Measurements from ENCODE around the gene RHOF.

DNA sequence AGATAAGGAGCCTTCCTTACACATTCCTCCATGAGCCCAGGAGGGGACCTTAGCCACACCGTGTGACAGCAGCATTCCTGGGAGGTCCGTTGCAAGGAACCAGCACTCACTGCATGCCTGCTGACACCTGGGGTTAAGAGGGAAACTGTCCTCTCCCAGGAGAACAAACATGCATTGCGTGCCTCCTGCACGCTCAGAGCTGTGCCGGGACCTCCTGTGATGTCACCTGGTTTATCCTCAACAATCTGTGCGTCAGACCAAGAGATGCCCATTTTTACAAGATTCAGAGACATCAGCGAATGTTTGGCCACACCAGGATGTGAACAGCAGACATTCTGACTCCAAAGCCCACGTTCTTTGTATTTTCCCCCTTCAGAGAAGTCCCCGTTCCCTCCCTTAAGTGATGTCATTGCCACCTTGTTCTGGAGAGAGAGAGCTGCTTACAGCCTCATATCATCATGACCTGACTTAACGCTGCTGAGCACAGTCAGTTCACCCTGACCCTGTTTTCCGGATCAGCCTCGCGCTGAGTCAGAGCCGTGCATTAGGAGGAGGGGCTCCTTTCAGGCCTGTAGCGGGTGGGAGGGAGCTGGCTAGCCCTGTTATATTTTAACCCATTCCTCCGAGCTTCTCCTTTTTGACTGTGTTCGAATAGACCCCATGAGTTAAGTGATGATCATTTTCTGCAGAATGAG lies 44.8 kb downstream of the RHOF start:
- TF ChIP-seq POLR2A (IDR thresholded peaks at IDR 0.05) (no peak), EP300 (IDR thresholded peaks at IDR 0.05) (peak in 1 of 2 donors; percentile 27)
- TF ChIP-seq, protein P1, sequence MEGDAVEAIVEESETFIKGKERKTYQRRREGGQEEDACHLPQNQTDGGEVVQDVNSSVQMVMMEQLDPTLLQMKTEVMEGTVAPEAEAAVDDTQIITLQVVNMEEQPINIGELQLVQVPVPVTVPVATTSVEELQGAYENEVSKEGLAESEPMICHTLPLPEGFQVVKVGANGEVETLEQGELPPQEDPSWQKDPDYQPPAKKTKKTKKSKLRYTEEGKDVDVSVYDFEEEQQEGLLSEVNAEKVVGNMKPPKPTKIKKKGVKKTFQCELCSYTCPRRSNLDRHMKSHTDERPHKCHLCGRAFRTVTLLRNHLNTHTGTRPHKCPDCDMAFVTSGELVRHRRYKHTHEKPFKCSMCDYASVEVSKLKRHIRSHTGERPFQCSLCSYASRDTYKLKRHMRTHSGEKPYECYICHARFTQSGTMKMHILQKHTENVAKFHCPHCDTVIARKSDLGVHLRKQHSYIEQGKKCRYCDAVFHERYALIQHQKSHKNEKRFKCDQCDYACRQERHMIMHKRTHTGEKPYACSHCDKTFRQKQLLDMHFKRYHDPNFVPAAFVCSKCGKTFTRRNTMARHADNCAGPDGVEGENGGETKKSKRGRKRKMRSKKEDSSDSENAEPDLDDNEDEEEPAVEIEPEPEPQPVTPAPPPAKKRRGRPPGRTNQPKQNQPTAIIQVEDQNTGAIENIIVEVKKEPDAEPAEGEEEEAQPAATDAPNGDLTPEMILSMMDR (IDR thresholded peaks at IDR 0.05): no peak

Data from tibial nerve (tissue), 4 donors.